Fibroblast of peridontal ligament (primary cell): ENCODE measurements around the gene GTSE1.
A peak's percentile ranks its signal among the peaks of the same experiment; 100 is the strongest.

Source experiments
- DNase-seq: peaks from one replicate; pipeline ENCODE4 v3.0.0-alpha.2; 2010; ENCODE audit errors: extremely low read depth

The GTSE1 gene

DNA sequence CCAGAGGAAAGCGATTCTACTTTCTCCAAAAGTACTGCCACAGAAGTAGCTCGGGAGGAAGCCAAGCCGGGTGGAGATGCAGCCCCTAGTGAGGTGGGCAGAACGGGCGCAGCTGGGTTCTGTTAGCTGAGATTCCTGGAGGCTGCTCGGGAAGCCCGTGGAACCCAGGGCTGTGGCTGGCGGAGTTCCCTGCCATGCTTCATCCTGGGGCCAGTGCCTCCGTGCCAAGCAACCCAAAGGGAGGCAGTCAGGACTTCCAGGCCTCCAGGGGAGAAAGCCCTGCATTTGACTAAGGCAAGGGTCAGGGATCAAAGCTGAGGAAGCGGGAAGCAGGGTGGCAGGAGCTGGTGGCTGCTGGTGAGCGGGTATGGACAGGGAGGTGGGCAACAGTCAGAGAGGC is 32.1 kb downstream of the GTSE1 start:
- DNase-seq = no peak

GRCh38 chr22:46329616-46330015 is 32.9 kb downstream of the GTSE1 start:
- no peak for DNase-seq

DNA sequence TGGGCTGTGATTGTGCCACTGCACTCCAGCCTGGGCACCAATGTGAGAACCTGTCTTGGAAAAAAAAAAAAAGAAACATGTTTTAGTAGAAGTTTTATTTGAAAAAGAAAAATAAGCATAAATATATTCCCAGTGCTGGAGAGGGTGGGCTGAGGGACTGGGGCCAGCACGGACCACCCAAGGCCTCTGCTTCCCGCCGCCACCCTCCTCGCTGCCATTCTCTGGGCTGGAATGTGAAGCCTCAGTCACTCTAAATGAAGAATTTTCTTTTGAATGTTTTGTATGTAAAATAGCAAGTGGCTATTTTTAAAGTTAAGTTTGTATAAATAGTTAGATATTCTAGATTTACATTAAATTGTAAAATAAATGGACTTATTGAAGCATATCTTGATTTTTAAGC is 33.8 kb downstream of the GTSE1 start:
- no peak for DNase-seq

DNA sequence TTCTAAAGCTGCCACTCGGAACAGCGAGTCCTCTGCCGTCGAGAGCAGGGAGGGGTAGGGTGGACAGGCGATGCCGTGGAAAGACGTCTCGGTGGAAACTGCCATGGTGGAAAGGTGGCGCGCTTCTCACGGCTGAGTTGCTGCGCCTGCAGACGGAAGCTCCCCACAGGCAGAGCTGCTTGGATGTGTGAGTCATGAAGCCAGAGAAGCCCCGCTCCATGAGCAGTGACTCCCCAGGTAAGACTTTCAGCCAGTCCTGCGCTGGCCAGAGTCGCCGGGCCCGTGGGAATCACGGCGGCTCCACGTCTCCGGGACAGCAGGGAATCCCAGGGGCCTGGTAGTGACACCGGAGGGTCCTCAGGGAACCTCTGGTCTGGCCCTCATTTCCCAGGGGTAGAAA is 34.8 kb downstream of the GTSE1 start:
- DNase-seq = no peak

GRCh38 chr22:46335201-46336118 is 38.8 kb downstream of the GTSE1 start, which contains the start of gene TRMU:
Gene TRMU (plus strand): TSS chr22:46335714. CDS start chr22:46335765, 51 bp downstream.
- peak; percentile 77 for DNase-seq

DNA sequence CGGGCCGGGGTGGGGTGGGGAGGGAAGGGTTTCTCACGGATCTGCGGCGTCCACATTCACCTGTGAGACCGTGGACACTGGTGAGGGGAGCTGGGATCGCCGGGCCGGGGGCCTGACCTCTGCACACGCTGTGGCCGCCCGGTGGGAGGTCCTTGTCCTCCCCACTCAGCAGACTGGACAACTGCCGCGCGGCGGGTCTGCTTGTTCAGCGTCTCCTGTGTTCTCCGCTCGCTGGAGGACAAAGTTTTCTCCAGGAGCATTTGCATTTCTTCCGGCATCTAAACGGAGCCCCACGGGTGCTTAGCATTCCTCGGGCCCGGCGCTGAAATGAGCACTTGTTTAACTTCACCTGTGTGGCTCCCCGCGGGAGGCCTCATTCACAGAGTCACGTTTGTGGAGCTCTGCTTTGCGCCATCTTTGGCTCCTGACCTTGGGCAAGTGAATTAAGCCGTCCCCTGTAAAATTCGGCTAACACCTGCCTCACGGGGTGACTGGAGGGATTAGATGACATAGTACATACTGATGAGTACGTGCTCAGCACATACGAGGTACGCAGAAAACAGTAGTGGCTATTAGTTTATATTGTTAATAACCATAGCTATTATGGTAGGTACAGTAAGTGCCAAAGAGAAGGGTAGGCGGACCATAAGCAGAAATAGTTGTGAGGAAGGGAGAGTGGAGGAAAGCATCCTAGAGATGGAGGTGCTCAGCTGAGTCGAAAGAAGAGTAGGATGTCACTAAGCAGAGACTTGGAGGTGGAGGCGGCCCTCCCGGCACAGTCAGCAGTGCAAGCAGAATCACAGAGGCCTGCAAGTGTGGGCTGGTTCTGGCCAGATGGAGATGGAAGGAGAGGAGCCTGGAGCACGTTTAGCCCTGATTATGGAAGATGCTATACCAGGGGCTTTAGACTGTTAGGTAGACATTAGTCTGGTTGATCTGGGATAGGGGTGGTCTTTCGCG is 39.7 kb downstream of the GTSE1 start:
- DNase-seq = no peak

DNA sequence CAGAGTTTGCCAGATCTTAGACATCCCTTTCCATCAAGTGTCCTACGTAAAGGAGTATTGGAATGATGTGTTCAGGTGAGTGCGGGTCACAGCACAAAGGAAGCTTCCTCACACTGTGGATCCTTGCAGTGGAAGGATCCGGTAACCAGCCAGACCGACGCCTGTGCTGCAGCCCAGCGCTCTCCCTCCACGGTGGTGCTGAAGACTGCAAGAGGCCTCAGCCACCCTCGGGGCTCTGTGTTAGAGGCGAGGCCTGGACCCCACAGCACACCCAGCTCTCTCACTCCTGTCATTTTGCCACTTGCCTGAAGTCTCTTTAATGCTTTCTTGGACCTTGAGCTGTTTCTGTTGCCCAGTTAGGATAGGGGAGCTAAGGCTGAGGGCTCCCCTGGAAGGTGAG is 41.2 kb downstream of the GTSE1 start:
- DNase-seq = no peak

DNA sequence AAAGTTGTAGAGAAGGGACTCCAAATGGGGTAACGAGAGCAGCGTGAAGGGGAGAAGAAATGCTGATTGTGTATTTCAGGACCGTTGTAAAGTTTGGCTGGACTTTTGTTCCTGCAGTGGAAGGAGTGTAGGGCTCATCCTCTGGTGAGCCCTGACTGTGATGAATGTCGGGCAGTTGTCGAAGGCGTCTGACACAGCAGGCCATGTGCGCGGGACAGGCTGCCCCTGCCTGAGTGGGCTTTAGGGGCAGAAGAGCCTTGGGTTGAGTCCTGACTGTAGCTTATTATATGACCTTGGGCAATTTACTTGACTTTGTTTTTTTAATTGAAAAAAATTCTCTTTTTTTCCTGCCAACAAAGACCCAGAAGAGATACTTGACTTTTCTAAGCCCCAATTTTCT is 42.0 kb downstream of the GTSE1 start:
- DNase-seq = no peak

DNA sequence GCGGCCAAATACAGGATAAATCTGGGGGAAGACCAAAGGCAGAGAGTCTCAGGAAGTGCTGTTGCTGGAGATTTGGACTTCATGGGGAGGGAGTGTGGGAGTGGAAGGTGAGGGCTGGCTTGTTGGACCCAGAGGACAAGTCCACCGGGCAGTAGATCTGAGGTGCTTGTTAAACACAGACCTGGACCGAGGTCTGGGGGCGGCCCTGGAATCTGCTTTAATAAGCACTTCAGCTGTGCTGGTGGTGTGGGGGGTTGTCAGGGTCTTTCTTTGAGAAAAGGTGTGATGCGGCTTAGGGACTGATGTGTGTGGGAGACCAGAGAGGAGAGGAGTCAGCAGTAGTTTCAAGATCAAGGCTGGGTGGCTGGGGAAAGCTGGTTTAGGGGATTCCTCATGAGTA is 43.3 kb downstream of the GTSE1 start:
- DNase-seq = no peak

DNA sequence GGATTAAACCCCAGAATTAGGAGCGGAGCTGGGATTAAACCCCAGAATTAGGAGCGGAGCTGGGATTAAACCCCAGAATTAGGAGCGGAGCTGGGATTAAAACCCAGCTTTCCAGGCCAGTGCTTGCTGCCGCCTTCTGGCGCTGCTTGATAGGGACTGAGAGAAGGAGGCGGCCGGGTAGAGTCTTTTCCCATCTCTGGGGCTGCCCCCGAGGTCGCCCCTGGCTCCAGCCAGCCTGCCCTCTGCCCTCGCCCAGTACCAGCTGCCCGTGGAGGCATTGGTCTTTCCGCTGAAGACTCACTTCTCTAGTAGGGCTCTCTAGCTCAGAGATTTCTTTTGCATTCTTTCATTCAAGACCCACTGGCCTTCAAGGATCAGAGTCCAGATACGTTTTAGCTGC is 44.0 kb downstream of the GTSE1 start:
- DNase-seq = no peak

DNA sequence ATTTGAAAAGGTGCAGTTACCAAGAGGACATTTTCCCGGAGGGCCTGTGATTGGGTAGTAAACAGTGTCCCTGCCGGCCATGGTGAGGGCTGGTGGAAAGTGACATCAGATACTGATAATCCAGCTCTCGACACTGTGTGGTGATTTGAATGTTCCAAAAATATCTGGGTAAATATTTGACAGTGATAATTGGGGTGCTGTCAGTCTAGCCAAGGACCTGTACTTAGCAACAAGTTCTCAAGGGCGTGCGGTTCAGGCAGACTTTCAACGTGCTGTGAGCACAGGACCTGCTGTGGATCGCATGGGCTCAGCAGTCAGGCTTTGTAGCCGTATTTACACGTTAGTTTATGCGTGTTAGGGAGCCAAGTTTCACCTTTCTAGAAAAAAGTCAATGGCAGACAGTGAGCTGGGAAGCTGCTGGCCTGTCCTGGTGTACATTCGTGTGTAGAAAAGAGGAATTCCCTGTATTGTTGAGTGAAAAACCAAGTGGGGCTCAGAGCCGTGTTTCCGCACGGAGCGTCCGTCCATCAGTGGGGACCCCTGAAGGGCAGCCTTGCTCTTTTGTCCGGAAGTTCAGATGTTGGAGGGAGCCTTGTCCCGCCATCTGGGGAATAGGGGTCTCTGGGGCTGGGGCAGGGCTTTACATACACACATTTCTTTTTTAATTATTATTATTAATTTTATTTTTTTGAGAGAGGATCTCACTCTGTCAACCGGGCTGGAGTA is 50.2 kb downstream of the GTSE1 start:
- DNase-seq = no peak

DNA sequence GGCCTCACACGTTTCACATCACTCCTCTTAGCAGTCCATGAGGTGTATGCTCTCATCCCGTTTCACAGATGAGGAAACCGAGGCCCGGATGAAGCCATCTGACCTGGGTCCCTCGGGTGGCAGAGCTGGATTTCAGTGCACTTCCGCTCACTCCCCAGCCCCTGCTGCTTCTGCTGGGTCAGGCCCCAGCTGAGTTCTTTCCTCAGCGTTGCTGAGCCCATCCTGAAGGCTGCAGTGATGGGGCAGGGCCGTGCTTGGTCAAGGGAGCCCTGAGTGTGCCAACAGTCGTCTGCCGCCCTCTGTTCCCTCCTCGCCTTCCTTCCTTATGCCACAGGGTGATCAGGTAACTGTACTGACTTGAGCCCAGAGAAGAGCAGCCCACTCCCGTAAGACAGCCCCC is 51.0 kb downstream of the GTSE1 start:
- no peak for DNase-seq

DNA sequence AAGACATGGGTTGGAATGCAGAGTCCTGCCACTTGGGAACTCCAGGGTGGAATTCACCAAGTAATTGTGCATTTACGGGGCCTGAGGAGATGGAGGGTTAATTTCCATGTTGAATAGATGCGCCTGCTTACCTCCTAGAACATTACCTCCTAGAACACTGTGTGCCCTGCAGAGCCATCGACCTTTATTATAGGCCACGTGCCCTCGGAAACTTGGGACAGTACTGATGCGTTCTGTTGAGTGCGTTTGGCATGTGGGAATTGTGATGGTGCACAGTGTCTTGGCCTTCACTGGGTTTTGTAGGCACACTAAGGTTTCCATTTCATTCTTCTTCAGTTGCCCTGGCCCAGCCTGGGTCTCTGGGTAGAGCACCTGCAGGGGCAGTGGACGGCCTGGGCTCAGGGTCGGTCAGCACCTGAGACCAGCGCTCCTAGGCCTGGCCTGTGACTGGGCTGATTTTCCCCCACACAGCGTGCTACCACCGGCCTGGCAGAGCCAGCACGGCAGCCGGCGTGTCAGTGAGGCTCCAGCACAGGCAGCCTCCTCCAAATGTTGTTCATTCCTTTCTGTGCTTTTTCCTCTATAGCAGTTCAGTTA is 51.5 kb downstream of the GTSE1 start:
- no peak for DNase-seq

GRCh38 chr22:46349238-46349637 is 52.6 kb downstream of the GTSE1 start:
- no peak for DNase-seq

- DNase-seq = no peak
Observed at GRCh38 chr22:46349681-46350080, 53.0 kb downstream of the GTSE1 start.

DNA sequence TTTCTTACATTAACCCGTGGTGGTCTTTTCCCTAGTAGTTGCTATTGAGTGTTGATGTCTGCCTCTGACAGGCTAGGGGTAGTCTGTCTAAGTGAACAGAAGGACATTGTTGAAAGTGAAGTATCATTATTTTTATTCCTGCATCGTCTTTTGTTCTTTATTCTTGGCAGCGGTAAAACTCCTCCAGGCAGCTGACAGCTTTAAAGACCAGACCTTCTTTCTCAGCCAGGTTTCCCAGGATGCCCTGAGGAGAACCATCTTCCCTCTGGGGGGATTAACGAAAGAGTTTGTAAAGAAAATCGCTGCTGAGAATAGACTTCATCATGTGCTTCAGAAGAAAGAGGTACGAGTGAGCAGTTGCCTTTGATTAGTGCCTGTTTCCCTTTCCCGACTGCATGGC is 53.5 kb downstream of the GTSE1 start:
- no peak for DNase-seq

GRCh38 chr22:46350646-46351045 is 54.0 kb downstream of the GTSE1 start:
- no peak for DNase-seq

- no peak for DNase-seq
Observed at GRCh38 chr22:46351131-46351735, 54.6 kb downstream of the GTSE1 start.

DNA sequence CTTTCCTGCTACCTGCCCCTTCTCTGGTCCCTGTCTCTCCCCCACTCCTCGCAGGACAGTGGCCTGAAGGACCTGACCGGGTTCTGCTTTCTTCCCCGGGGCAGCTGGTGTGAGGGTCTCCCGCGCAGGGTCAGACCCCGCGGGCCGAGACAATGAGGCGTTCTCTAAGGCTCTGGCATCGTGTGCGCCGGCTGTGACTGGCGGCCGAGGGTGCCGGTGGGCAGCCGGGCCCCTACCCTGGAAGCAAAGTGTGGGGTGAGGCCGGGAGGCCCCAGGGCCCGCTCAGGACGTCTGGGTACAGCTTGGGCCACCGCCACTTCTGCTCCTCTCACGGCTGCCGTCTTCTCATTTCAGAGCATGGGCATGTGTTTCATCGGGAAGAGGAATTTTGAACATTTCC is 55.1 kb downstream of the GTSE1 start:
- DNase-seq = no peak

- no peak for DNase-seq
Observed at GRCh38 chr22:46352276-46352675, 55.6 kb downstream of the GTSE1 start.
